ENCODE results near the gene MAGEA9B. TPM values are rescaled to one million over a fixed set of nuclear protein-coding genes. Genes with fewer than 3 reads are reported as not detected.

MAGEA9B gene, protein sequence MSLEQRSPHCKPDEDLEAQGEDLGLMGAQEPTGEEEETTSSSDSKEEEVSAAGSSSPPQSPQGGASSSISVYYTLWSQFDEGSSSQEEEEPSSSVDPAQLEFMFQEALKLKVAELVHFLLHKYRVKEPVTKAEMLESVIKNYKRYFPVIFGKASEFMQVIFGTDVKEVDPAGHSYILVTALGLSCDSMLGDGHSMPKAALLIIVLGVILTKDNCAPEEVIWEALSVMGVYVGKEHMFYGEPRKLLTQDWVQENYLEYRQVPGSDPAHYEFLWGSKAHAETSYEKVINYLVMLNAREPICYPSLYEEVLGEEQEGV
- total RNA-seq (2022; extraction: Qiagen RNA extraction): not detected in 5 replicates

DNA sequence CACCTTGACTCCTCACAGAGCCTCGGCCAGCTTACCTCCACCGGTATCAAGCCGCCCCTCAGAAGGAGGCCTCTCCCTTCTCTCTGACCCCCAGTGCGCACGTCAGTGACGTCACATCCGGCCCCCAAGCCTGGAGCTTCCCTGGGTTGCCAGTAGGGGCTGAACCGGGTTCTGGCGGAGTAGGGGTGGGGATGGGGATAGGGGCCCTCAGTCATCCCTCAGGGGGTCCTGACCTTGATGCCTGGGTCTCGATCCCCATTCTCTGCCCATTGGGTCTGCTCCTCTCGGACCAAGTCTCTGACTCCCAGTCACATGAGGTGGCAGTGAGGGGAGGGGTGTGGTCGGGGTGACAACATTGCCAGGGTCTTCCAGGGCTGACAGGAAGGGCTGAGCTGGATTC, at the start of gene MAGEA9B:
Gene MAGEA9B, minus strand, starts transcription at position 101 of the 400 bp plus-strand sequence. CDS start 4,280 bp downstream, outside the sequence.

DNA sequence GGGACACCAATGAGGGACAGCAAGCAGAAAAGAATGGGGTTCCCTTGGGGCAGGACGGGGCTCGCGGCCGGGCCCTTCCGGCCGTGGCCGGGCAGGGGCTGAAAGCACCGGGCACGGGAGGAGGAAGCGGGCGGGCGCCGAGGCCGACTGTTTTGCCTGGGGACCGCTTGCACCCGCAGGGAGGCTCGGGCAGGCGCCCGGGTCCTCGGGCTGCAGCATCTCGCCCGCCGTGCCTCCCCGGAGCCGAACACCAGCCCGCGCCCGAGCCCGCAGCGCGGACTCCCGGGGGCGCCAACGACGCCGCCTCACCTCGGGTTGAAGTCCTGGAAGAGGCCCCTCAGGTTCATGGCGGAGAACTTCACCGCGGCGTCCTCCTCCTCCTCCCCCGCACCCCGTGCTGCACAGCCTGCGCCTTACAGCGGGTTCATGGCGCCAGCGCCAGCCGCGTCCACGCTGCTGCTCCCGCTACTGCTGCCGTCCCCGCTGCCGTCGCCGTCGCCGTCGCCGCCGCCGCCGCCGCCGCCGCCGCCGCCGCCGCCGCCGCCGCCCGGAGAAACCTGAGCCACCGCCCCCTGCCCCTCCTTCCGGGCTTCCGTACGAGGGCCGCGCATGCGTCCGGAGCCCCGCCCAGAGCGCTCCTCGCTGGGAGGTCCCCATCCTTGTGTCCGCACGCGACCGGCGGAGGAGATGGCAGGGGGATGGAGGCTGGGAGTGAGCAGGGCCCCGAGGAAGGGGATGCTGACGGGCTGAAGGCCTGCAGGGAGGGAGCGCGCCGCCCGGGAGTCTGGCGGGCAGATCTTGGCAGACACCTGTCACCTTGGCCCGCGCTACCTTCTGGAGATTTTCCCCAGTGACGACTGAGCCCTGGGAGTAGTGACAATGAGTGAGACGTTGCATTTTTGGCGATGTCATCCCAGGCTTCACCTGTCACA, 44.2 kb upstream of the MAGEA9B start, which contains the start of gene TMEM185A:
Gene TMEM185A, minus strand, starts transcription at position 559 of the 932 bp plus-strand sequence. Its CDS starts 212 bp downstream, at position 347.

DNA sequence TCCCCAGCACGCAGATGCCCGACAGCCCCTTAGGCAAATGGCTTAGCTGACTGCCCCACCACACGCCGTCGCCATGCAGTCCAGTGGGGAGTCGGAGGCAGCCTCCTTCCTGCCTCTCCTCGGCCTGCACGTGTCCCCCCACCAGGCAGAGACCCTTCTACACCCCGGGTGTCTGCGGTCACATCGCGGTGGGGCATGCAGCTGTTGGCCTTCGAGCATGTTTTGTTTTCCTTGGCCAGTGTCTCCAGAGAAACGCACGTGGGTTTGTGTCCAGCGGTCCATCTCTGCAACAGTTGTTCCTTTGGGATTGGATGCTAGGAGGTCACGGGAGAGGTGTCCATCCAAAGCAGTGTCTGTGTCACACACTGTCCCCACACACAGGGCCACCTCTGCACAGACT, 8.0 kb upstream of the MAGEA9B start, which contains the start of gene HSFX2:
Gene HSFX2, minus strand, starts transcription at position 101 of the 400 bp plus-strand sequence. CDS start 614 bp downstream, outside the sequence.

DNA sequence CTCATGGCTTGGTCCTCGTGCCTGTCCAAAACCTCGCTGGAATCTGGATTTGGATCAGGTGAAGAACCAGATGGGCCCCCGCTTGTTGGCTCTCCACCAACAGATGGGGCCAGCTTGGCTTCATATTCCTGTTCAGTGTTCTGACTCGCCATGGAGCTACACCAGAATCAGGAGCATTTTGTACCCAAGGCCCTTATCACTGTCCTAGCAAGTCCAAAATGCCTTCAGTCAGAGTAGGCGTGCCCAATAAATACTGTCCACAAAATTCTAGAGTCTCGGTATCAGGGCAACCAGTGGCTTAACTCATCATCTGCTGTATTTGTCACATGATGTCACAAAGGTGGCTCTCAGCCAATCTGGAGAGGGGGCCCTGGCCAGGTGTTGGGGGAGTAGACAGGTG, 37.6 kb downstream of the MAGEA9B start, which contains the start of gene HSFX3:
Gene HSFX3, minus strand, starts transcription at position 224 of the 400 bp plus-strand sequence. Its CDS starts 72 bp downstream, at position 152.

DNA sequence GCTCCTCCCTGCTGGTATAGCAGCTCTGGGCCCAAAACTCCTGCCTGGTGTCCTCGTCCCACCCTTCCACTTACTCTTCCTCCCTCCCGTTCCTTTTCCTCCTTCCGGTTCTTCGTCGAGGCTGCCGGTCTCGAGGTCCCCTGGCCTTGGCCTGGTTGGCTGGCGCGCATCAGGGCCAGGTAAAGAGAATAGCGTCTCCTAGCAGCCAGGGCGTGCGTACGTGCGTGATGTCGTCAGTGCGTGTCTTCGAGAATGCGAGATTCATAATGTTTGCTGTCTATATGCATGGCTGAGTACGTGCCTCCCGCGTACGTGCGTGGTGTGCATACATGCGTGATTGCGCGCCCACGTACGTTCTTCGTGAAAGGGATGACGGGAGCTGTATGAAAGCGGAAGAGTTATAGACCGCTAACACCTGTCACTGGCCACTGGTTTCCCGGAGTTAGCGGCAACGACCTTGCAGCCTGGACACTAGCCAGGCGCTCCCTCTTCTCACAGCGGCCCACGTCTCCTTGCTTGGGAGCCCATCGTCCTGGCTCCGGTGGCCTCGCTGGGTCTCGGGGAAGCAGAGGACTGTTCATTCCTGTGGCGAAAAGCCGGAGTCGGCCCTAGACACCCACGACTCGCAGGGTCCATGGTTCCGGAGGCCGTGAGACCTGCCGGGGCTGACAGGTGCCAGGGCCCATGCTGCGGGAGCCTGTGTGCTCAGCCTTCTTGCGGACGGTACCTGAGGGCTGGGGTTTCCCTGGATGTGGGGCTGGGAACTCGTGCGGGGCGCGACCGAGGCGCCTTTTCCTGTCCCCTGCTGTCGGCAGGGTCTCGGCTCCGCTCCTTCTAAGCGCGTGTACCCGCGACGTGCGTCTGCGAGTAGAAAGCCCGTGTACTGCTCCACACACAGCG, 46.4 kb downstream of the MAGEA9B start, which contains the start of gene EOLA1:
Gene EOLA1, plus strand, starts transcription at position 392 of the 900 bp plus-strand sequence. CDS start 4,619 bp downstream, outside the sequence.

Other genes with a start within 250 kb of the MAGEA9B start
- gene IDS, start 82.2 kb downstream of the MAGEA9B start, total RNA-seq (2022; extraction: Qiagen RNA extraction): 70.1 to 105 TPM (median 99.2 TPM) in 5 replicates
- gene EOLA1, start 46.4 kb downstream of the MAGEA9B start, total RNA-seq (2022; extraction: Qiagen RNA extraction): 19.3 to 20.8 TPM (median 19.8 TPM) in 5 replicates
- gene HSFX3, start 37.5 kb downstream of the MAGEA9B start, total RNA-seq (2022; extraction: Qiagen RNA extraction): not detected in 5 replicates
- gene HSFX2, start 7.9 kb upstream of the MAGEA9B start, total RNA-seq (2022; extraction: Qiagen RNA extraction): 0.08 to 0.38 TPM (median 0.19 TPM) in 3 of 5 replicates, not detected in the others
- gene TMEM185A, start 44.3 kb upstream of the MAGEA9B start, total RNA-seq (2022; extraction: Qiagen RNA extraction): 24.2 to 27.5 TPM (median 25.5 TPM) in 5 replicates
- not detected in 5 replicates for gene MAGEA11, start 124.6 kb upstream of the MAGEA9B start, total RNA-seq (2022; extraction: Qiagen RNA extraction)
- 0.07 to 0.42 TPM (median 0.16 TPM) in 5 replicates for gene HSFX1, start 186.6 kb upstream of the MAGEA9B start, total RNA-seq (2022; extraction: Qiagen RNA extraction)
- not detected in 5 replicates for gene MAGEA9, start 194.5 kb upstream of the MAGEA9B start, total RNA-seq (2022; extraction: Qiagen RNA extraction)

All from A549 treated with dexamethasone at 1 μM for 4 hours (cell line).